Skin of body (tissue), 2 donors: Measurements from ENCODE around the gene NBPF4. TPM values are rescaled to one million over a fixed set of nuclear protein-coding genes. Genes with fewer than 3 reads are reported as not detected.
"Not testable (repeated sequence)": the region's sequence is repeated elsewhere in the genome, so short reads cannot be mapped to it uniquely, and the experiment has no call there.

Experiments used
- DNase-seq: peaks from one replicate; lab custom pipeline; 2025; lab: John Stamatoyannopoulos, UW
- total RNA-seq: library from RNA; depleted of rRNA; stranded (reverse); fragments of >200 nt; gene quantifications from one replicate; pipeline ENCODE4 v1.2.3, GENCODE V29; 2014

The NBPF4 gene
- total RNA-seq, 1 donor from 2014 or later, result not detected

- no peak for DNase-seq
Observed at GRCh38 chr1:108211014-108211413, 32.9 kb downstream of the NBPF4 start.

- DNase-seq, result no peak
Observed at GRCh38 chr1:108209456-108210108, 34.3 kb downstream of the NBPF4 start.

GRCh38 chr1:108208724-108209446, 35.0 kb downstream of the NBPF4 start:
- DNase-seq, result peak; percentile 2

- not testable (repeated sequence) for DNase-seq
Observed at GRCh38 chr1:108203582-108203981, 40.3 kb downstream of the NBPF4 start.

GRCh38 chr1:108201687-108202086, 42.2 kb downstream of the NBPF4 start:
- DNase-seq, result no peak

- peak; percentile 26 for DNase-seq
Observed at GRCh38 chr1:108200687-108201051, 43.2 kb downstream of the NBPF4 start.

- peak; percentile 74 for DNase-seq
Observed at GRCh38 chr1:108199781-108200686, 43.8 kb downstream of the NBPF4 start, which contains the start of gene SLC25A24. TSS of gene SLC25A24 (minus strand) at chr1:108200343. CDS start at chr1:108200138, 205 bp downstream.

GRCh38 chr1:108199201-108199691, 44.6 kb downstream of the NBPF4 start:
- peak; percentile 40 for DNase-seq

GRCh38 chr1:108194051-108194450, 49.8 kb downstream of the NBPF4 start:
- no peak for DNase-seq

GRCh38 chr1:108193333-108193732, 50.5 kb downstream of the NBPF4 start:
- DNase-seq, result no peak

- DNase-seq, result no peak
Observed at GRCh38 chr1:108192581-108192980, 51.3 kb downstream of the NBPF4 start.

- DNase-seq, result no peak
Observed at GRCh38 chr1:108190686-108191416, 53.0 kb downstream of the NBPF4 start.

GRCh38 chr1:108190001-108190634, 53.8 kb downstream of the NBPF4 start:
- DNase-seq, result no peak

GRCh38 chr1:108188801-108189200, 55.1 kb downstream of the NBPF4 start:
- DNase-seq, result no peak

GRCh38 chr1:108182959-108183700, 60.7 kb downstream of the NBPF4 start:
- no peak for DNase-seq

- DNase-seq, result no peak
Observed at GRCh38 chr1:108179018-108179417, 64.9 kb downstream of the NBPF4 start.
